Esophagus muscularis mucosa (tissue), 4 donors: ENCODE data around the gene VPS37C. TPM values are rescaled to one million over a fixed set of nuclear protein-coding genes. Genes with fewer than 3 reads are reported as not detected.

ENCODE experiments used
- DNase-seq: peaks from one replicate; pipeline ENCODE4 v3.0.0-alpha.2; 2017; ENCODE audit errors: extremely low spot score
- H3K27ac ChIP-seq, 4 donors: fragments of 200-600 bp; sonication (generic); replicated peaks in 1 of 4; 1 replicate in 3 of 4; 2 replicates in 1 of 4; pipeline ENCODE4 v1.5.1; 2016 to 2019; ENCODE audit warnings: mild to moderate bottlenecking in 1 of 4
- H3K27me3 ChIP-seq, 4 donors: fragments of 200-600 bp; sonication (generic); one replicate each; pipeline versions ENCODE4 v1.5.1 to v1.6.0; 2016 to 2019
- H3K36me3 ChIP-seq, 4 donors: fragments of 200-600 bp; sonication (generic); one replicate each; pipeline ENCODE4 v1.5.1; 2016 to 2019
- H3K4me1 ChIP-seq, 4 donors: fragments of 200-600 bp; sonication (generic); one replicate each; pipeline ENCODE4 v1.5.1; 2016 to 2019
- H3K4me3 ChIP-seq, 4 donors: fragments of 200-600 bp; sonication (generic); 1 replicate in 2 of 4; 2 replicates in 2 of 4; pipeline ENCODE4 v1.5.1; 2016 to 2019; ENCODE audit warnings: mild to moderate bottlenecking in 4 of 4, moderate library complexity in 1 of 4
- H3K9me3 ChIP-seq, 4 donors: fragments of 200-600 bp; sonication (generic); 1 replicate in 3 of 4; 2 replicates in 1 of 4; pipeline ENCODE4 v1.5.1; 2016 to 2019
- CTCF ChIP-seq, 3 experiments: fragments of 200-600 bp in 2 of 3; fragments of 450-650 bp in 1 of 3; sonication (generic) in 2 of 3; IDR thresholded peaks; one replicate each; pipeline ENCODE4 v1.5.1; 2017 to 2019; ENCODE audit warnings: antibody characterized with exemption in 3 of 3, mild to moderate bottlenecking in 2 of 3, moderate library complexity in 1 of 3
- EP300 ChIP-seq: sonication (generic); formaldehyde crosslinking; IDR thresholded peaks from one replicate; pipeline ENCODE4 v1.6.1; 2017; ENCODE audit warnings: antibody characterized with exemption
- POLR2A ChIP-seq: fragments of 450-650 bp; IDR thresholded peaks from one replicate; pipeline ENCODE4 v1.6.1; 2017; ENCODE audit warnings: antibody characterized with exemption, moderate library complexity, mild to moderate bottlenecking, low read depth
- POLR2AphosphoS5 ChIP-seq, 2 donors: sonication (generic); formaldehyde crosslinking; IDR thresholded peaks; one replicate each; pipeline ENCODE4 v1.6.1; 2017; ENCODE audit warnings: antibody characterized with exemption in 2 of 2
- WGBS: methylation state at CpG from one replicate; pipeline ENCODE4 v1.1.5; 2018; 5-methylcytosine and 5-hydroxymethylcytosine counted together
- intact Hi-C: fragments of 100-400 bp; cut with DNase I; formaldehyde crosslinking; loops from one replicate; pipeline ENCODE4 v1.15.1; 2023
- total RNA-seq, 4 donors: library from RNA; depleted of rRNA; stranded (reverse); fragments of >200 nt; gene quantifications; one replicate each; pipeline versions ENCODE4 v1.1.0 to v1.2.1, GENCODE V29; 2016

VPS37C gene
- total RNA-seq, 4 donors from 2014 or later = 29.1 to 43.5 (median 38.1) TPM

GRCh38 chr11:61160487-61161189 is 588 bp downstream of the VPS37C start:
- peaks cover 30 to 49% (median 43%) of the 10 kb centered on the region in 4 donors for H3K4me1 ChIP-seq
- H3K27ac ChIP-seq = peak overlapping the region; percentile 93 to 97 (median 96)
- no peaks in the 10 kb centered on the region for H3K27me3 ChIP-seq
- TF ChIP-seq POLR2A (no peak), CTCF (IDR thresholded peaks at IDR 0.05) (no peak), POLR2AphosphoS5 (IDR thresholded peaks at IDR 0.05) (peak in 1 of 2 donors; percentile 67), EP300 (no peak)
- intact Hi-C loops = loop anchor here (10.0 kb wide), 1 partner anchor 326 kb away; no protein-coding TSS in a partner anchor
- 17% methylated on average over 20 of the region's 25 CpGs for WGBS
- H3K36me3 ChIP-seq = peaks cover 0 to 4% (median 0%) of the 10 kb centered on the region in 4 donors
- H3K4me3 ChIP-seq = peak overlapping the region; percentile 84 to 94 (median 89)
- no peak for DNase-seq
- H3K9me3 ChIP-seq = no peaks in the 10 kb centered on the region

GRCh38 chr11:61158691-61159381 is 2.4 kb downstream of the VPS37C start:
- no peak for TF ChIP-seq EP300
- TF ChIP-seq POLR2AphosphoS5 (IDR thresholded peaks at IDR 0.05) = no peak
- TF ChIP-seq POLR2A = no peak
- no peak for TF ChIP-seq CTCF (IDR thresholded peaks at IDR 0.05)
- H3K4me1 ChIP-seq = peaks cover 32 to 59% (median 49%) of the 10 kb centered on the region in 4 donors
- no peak for DNase-seq
- WGBS = 11% methylated on average over 3 of the region's 3 CpGs
- H3K4me3 ChIP-seq = peak overlapping the region in 3 of 4 donors; percentile 2 to 31 (median 9)
- intact Hi-C loops = loop anchor here (10.0 kb wide), 1 partner anchor 254 kb away; the partner anchor contains the start of gene PRPF19
- H3K36me3 ChIP-seq = peaks cover 0 to 4% (median 0%) of the 10 kb centered on the region in 4 donors
- H3K27ac ChIP-seq = peak overlapping the region; percentile 93 to 97 (median 96)
- H3K9me3 ChIP-seq = peaks cover 0 to 11% (median 6%) of the 10 kb centered on the region in 4 donors
- no peaks in the 10 kb centered on the region for H3K27me3 ChIP-seq

- no peak for DNase-seq
- Histone ChIP-seq H3K4me1 (peaks cover 42 to 70% (median 60%) of the 10 kb centered on the region in 4 donors), H3K27me3 (no peaks in the 10 kb centered on the region), H3K9me3 (peaks cover 0 to 11% (median 6%) of the 10 kb centered on the region in 4 donors), H3K4me3 (no peak overlapping the region), H3K36me3 (peaks cover 0 to 4% (median 0%) of the 10 kb centered on the region in 4 donors), H3K27ac (peak overlapping the region; percentile 93 to 97 (median 96))
- intact Hi-C loops = loop anchor here (10.0 kb wide), 1 partner anchor 253 kb away; the partner anchor contains the start of gene PRPF19
- TF ChIP-seq POLR2AphosphoS5 (IDR thresholded peaks at IDR 0.05) (no peak), CTCF (IDR thresholded peaks at IDR 0.05) (no peak), EP300 (no peak), POLR2A (no peak)
- WGBS = 84% methylated on average over 3 of the region's 3 CpGs
Observed at GRCh38 chr11:61157743-61158142, 3.5 kb downstream of the VPS37C start.

- H3K27ac ChIP-seq = peak overlapping the region in 2 of 4 donors; percentile 25 to 30
- H3K4me3 ChIP-seq = no peak overlapping the region
- no peaks in the 10 kb centered on the region for H3K27me3 ChIP-seq
- H3K4me1 ChIP-seq = peaks cover 42 to 77% (median 69%) of the 10 kb centered on the region in 4 donors
- DNase-seq = no peak
- H3K9me3 ChIP-seq = peaks cover 0 to 11% (median 6%) of the 10 kb centered on the region in 4 donors
- intact Hi-C loops = loop anchor here (10.0 kb wide), 1 partner anchor 251 kb away; the partner anchor contains the start of gene PRPF19
- TF ChIP-seq POLR2A (no peak), EP300 (no peak), CTCF (IDR thresholded peaks at IDR 0.05) (no peak), POLR2AphosphoS5 (IDR thresholded peaks at IDR 0.05) (no peak)
- H3K36me3 ChIP-seq = peaks cover 0 to 4% (median 0%) of the 10 kb centered on the region in 4 donors
- WGBS = 93% methylated on average over 5 of the region's 5 CpGs
Observed at GRCh38 chr11:61155741-61156140, 5.5 kb downstream of the VPS37C start.
